K562 treated with DMSO at 1 percent for 12 hours (cell line): ENCODE results near the gene ODAD4. TPM values are rescaled to one million over a fixed set of nuclear protein-coding genes. Genes with fewer than 3 reads are reported as not detected.

Experiments
- total RNA-seq: library from RNA; unstranded; fragments of 300-600 nt; gene quantifications from 2 replicates; pipeline ENCODE4 v1.2.3, GENCODE V29; 2022; ENCODE audit not compliant: insufficient read depth

The ODAD4 gene, protein sequence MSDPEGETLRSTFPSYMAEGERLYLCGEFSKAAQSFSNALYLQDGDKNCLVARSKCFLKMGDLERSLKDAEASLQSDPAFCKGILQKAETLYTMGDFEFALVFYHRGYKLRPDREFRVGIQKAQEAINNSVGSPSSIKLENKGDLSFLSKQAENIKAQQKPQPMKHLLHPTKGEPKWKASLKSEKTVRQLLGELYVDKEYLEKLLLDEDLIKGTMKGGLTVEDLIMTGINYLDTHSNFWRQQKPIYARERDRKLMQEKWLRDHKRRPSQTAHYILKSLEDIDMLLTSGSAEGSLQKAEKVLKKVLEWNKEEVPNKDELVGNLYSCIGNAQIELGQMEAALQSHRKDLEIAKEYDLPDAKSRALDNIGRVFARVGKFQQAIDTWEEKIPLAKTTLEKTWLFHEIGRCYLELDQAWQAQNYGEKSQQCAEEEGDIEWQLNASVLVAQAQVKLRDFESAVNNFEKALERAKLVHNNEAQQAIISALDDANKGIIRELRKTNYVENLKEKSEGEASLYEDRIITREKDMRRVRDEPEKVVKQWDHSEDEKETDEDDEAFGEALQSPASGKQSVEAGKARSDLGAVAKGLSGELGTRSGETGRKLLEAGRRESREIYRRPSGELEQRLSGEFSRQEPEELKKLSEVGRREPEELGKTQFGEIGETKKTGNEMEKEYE
- total RNA-seq, result 0.36 and 1.4 TPM in 2 replicates

DNA sequence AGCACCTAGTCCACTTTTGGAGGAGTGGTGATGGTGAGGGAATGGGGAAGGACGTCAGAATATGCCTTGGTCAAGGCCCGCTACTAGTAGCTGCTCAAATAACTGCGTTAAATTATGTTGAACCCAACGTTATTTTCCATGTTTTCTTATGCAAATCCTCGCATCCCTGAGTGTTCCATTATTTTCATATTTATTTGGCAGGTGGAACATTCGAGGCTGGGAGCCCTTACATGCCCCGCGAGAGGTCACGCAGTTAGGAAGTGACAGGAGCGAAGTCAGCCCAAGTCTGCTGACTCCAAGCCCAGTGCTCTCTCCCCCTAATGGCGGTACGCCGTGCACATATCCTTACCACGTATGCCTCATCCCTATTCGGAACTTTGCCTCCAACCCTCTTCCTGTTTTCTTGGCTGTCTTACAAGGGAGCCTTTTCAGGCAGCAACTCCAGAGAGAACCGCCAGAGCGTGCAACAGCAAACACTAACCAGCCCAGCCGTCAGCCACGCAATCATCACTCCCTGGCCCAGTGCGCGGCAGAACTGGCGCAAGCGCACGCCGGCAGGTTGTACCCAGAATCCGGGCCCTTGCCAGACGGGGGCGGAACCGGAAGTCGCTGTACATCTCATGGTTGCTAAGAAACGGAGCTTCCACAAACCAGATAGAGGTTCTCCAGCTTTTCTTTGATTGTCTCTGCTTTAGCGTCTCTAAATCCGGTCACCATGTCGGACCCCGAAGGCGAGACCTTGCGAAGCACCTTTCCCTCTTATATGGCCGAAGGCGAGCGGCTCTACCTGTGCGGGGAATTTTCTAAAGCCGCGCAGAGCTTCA is at the start of gene ODAD4:
Gene ODAD4 (plus strand): TSS at position 609 of the 824 bp plus-strand sequence. CDS start 107 bp downstream, at position 716.

DNA sequence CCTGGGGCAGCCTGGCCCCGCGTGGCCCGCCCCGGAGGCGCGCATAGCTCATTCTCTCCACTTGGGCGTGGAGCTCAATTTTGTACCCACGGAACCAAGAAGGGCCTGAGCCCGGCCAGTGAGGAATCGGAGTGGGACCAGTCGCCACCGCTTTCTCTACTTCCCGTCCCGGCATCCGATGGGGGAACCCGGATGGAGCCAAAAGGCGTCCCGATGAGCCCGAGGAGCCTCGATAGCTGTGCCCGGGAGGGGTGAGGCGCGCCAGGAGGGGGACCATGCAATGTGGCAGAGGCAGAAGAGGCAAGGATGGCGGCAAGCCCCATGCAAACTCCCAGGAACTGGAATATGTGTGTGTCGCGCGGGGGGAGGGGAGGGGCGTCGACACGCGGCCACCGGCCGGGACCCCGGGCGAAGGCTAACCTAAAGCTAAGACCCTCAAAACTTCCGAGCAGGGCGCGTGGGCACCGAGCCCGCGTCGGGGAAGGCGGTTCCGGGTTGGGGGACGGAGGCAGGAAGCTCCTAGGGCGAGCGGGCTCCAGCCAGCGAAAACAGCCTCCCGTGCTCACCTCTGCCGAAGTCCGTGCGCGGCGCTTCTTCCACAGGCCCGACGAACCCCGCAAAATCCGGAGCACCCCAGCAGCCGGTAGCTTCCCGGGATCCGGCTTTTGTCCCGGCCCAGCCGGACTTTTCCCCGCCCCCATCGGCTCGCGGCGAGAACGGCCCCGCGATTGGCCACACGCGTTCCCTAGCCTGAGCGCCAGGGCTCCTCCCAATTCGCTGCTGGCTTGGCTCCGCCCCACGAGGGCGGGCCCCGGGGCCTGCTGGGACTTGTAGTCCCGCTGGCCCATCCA is 11.9 kb upstream of the ODAD4 start, which contains the start of gene ACLY:
Gene ACLY (minus strand): TSS at position 638 of the 851 bp plus-strand sequence. CDS start 5,078 bp downstream, outside the sequence.

DNA sequence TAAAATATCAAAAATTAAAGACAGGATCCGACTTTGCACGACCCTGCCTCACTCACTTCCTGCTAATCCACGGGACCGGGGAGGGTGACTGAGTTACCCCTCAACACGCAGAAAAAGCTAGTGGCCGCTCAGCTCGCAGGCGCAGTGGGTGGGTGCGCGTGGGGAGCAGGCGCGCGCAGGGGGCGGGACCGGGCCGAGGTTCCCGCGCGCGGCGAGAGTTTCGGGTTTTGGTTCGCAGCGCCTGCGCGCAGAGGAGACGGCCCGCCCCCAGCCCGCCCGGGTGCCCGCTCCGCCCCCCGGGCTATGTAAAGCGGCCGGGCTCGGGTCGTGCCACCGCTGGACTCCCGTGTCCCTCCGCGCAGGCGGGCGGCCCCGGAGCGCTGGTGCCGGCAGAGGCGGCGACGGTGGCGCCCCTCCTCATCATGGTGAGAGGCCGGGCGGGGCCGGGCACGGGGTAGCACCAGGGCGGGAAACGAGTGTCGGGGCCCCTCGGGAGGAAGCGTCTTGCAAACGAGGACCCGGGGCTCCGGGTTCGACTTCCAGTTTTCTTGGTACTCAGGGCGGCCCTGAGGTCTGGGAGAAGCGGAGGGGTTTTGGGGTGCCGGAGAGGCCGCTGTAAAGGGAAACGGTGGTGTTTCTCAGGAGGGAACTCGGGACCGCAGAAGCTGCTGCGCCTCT is 36.2 kb downstream of the ODAD4 start, which contains the start of gene CNP:
Gene CNP (plus strand): TSS at position 333 of the 678 bp plus-strand sequence. CDS start 90 bp downstream, at position 423.

Other genes starting within 250 kb of the ODAD4 start
- gene EIF1, start 241.7 kb upstream of the ODAD4 start, total RNA-seq, result 1,324 and 1,369 TPM in 2 replicates
- gene GAST, start 218.3 kb upstream of the ODAD4 start, total RNA-seq, result not detected in 2 replicates
- not detected in 2 replicates for gene HAP1, start 196.0 kb upstream of the ODAD4 start, total RNA-seq
- gene JUP, start 143.9 kb upstream of the ODAD4 start, total RNA-seq, result 157 and 245 TPM in 2 replicates
- gene P3H4, start 118.7 kb upstream of the ODAD4 start, total RNA-seq, result 2.8 and 4.4 TPM in 2 replicates
- gene FKBP10, start 117.6 kb upstream of the ODAD4 start, total RNA-seq, result 0.90 and 3.6 TPM in 2 replicates
- 83.3 and 95.7 TPM in 2 replicates for gene NT5C3B, start 94.4 kb upstream of the ODAD4 start, total RNA-seq
- gene KLHL10, start 92.8 kb upstream of the ODAD4 start, total RNA-seq, result not detected in 2 replicates
- 2.3 and 6.1 TPM in 2 replicates for gene KLHL11, start 65.2 kb upstream of the ODAD4 start, total RNA-seq
- 42.0 and 106 TPM in 2 replicates for gene ACLY, start 11.7 kb upstream of the ODAD4 start, total RNA-seq
- gene CNP, start 36.2 kb downstream of the ODAD4 start, total RNA-seq, result 34.5 and 50.2 TPM in 2 replicates
- 88.5 and 114 TPM in 2 replicates for gene DNAJC7, start 86.8 kb downstream of the ODAD4 start, total RNA-seq
- 60.7 and 119 TPM in 2 replicates for gene NKIRAS2, start 89.5 kb downstream of the ODAD4 start, total RNA-seq
- 2.0 and 2.4 TPM in 2 replicates for gene C17orf113, start 120.0 kb downstream of the ODAD4 start, total RNA-seq
- 0.73 and 1.8 TPM in 2 replicates for gene ZNF385C, start 167.9 kb downstream of the ODAD4 start, total RNA-seq
- 2.9 and 4.3 TPM in 2 replicates for gene DHX58, start 182.1 kb downstream of the ODAD4 start, total RNA-seq
- 16.9 and 35.3 TPM in 2 replicates for gene KAT2A, start 190.8 kb downstream of the ODAD4 start, total RNA-seq
- gene HSPB9, start 192.2 kb downstream of the ODAD4 start, total RNA-seq, result 1.1 TPM in 1 of 2 replicates, not detected in the other
- gene RAB5C, start 224.4 kb downstream of the ODAD4 start, total RNA-seq, result 117 and 137 TPM in 2 replicates